B cell (primary cell): ENCODE data around the gene TNNT1. TPM values are rescaled to one million over a fixed set of nuclear protein-coding genes. Genes with fewer than 3 reads are reported as not detected.

Experiments
- ATAC-seq: fragments of 200-7000 bp; cut with Tn5 transposase; one replicate; pipeline ENCODE4 v1.10.0; 2021; ENCODE audit warnings: low read depth, mild to moderate bottlenecking, moderate number of reproducible peaks, moderate library complexity
- CTCF ChIA-PET: fragments of 350-600 bp; sonication (Branson Sonifier 250); formaldehyde crosslinking; loops from one replicate; lab custom pipeline; 2021; ENCODE audit warnings: antibody characterized with exemption, inconsistent platforms; lab: Charles Lee
- POLR2A ChIA-PET: fragments of 350-600 bp; sonication (Branson Sonifier 250); formaldehyde crosslinking; loops from one replicate; lab custom pipeline; 2021; ENCODE audit warnings: antibody characterized with exemption; lab: Charles Lee
- DNase-seq: peaks from one replicate; pipeline ENCODE4 v3.0.0; 2013
- H2AFZ ChIP-seq: 2 replicates; pipeline ENCODE4 v1.6.1; 2012; ENCODE audit warnings: mild to moderate bottlenecking, low read depth, low read length; ENCODE audit not compliant: insufficient read depth, poor library complexity, severe bottlenecking
- H3K27ac ChIP-seq, 2 donors: 1 replicate in 1 of 2; 2 replicates in 1 of 2; pipeline ENCODE4 v1.5.1; 2012 to 2013; ENCODE audit warnings: low read length in 2 of 2, mild to moderate bottlenecking in 2 of 2, moderate library complexity in 1 of 2
- H3K27me3 ChIP-seq, 4 experiments: fragments of 200-600 bp in 1 of 4; sonication (generic) in 1 of 4; replicated peaks in 1 of 4; 1 replicate in 2 of 4; 2 replicates in 2 of 4; pipeline versions ENCODE4 v1.6.1 to v1.7.0; 2013 to 2016; ENCODE audit warnings: low read length in 3 of 4, mild to moderate bottlenecking in 2 of 4, mixed read lengths in 1 of 4, moderate library complexity in 1 of 4; ENCODE audit not compliant: insufficient read depth in 4 of 4, control insufficient read depth in 3 of 4; ENCODE audit errors: control extremely low read depth in 1 of 4
- H3K36me3 ChIP-seq, 2 experiments: replicated peaks in 1 of 2; 1 replicate in 1 of 2; 2 replicates in 1 of 2; pipeline versions ENCODE4 v1.6.1 to v1.7.1; 2013; ENCODE audit warnings: low read length in 1 of 2; ENCODE audit not compliant: insufficient read depth in 2 of 2, control insufficient read depth in 1 of 2; ENCODE audit errors: control extremely low read depth in 1 of 2, extremely low read depth in 1 of 2
- H3K4me1 ChIP-seq, 2 donors: fragments of 200-600 bp in 1 of 2; sonication (generic) in 1 of 2; 1 replicate in 1 of 2; 2 replicates in 1 of 2; pipeline versions ENCODE4 v1.5.1 to v1.6.1; 2013 to 2017; ENCODE audit warnings: low read length in 2 of 2; ENCODE audit not compliant: control insufficient read depth in 2 of 2, insufficient read depth in 2 of 2
- H3K4me2 ChIP-seq: replicated peaks from 2 replicates; pipeline ENCODE3; 2012; ENCODE audit warnings: mild to moderate bottlenecking, low read depth, low read length; ENCODE audit not compliant: poor library complexity, severe bottlenecking
- H3K4me3 ChIP-seq, 5 experiments: fragments of 200-600 bp in 1 of 5; sonication (generic) in 1 of 5; 1 replicate in 3 of 5; 2 replicates in 2 of 5; pipeline versions ENCODE4 v1.5.1 to v1.7.0; 2011 to 2016; ENCODE audit warnings: low read length in 4 of 5, mild to moderate bottlenecking in 4 of 5, low read depth in 2 of 5, control low read depth in 1 of 5, moderate library complexity in 1 of 5; ENCODE audit not compliant: insufficient read depth in 1 of 5; ENCODE audit errors: control extremely low read depth in 1 of 5, extremely low read depth in 1 of 5
- H3K79me2 ChIP-seq: fragments of 200-600 bp; sonication (generic); one replicate; pipeline ENCODE4 v1.6.0; 2016; ENCODE audit warnings: low read length; ENCODE audit not compliant: control insufficient read depth, insufficient read depth
- H3K9ac ChIP-seq: fragments of 200-600 bp; sonication (generic); 2 replicates; pipeline ENCODE4 v1.6.1; 2017; ENCODE audit warnings: mild to moderate bottlenecking, low read length, moderate library complexity
- H3K9me3 ChIP-seq, 3 donors: one replicate each; pipeline versions ENCODE4 v1.6.1 to v1.7.1; 2013; ENCODE audit warnings: low read length in 2 of 3; ENCODE audit not compliant: control insufficient read depth in 2 of 3, insufficient read depth in 1 of 3; ENCODE audit errors: control extremely low read depth in 1 of 3
- H4K20me1 ChIP-seq: 2 replicates; pipeline ENCODE4 v1.6.0; 2012; ENCODE audit warnings: mild to moderate bottlenecking, low read length; ENCODE audit not compliant: insufficient read depth, control insufficient read depth, poor library complexity, severe bottlenecking
- H3K27ac Mint-ChIP-seq: one replicate; pipeline ENCODE4 v1.8.0; 2021; ENCODE audit warnings: mixed read lengths
- H3K27me3 Mint-ChIP-seq: one replicate; pipeline ENCODE4 v1.8.0; 2021; ENCODE audit warnings: mixed read lengths
- H3K4me1 Mint-ChIP-seq: one replicate; pipeline ENCODE4 v1.8.0; 2021; ENCODE audit warnings: mixed read lengths
- H3K4me3 Mint-ChIP-seq: one replicate; pipeline ENCODE4 v1.8.0; 2021; ENCODE audit warnings: mixed read lengths
- H3K9me3 Mint-ChIP-seq: one replicate; pipeline ENCODE4 v1.8.0; 2022; ENCODE audit warnings: mixed read lengths; ENCODE audit not compliant: insufficient read depth
- EZH2 ChIP-seq: IDR thresholded peaks from 2 replicates; pipeline ENCODE4 v1.6.1; 2012; ENCODE audit warnings: borderline replicate concordance, low read depth, mild to moderate bottlenecking, moderate library complexity, low read length; ENCODE audit not compliant: insufficient read depth, poor library complexity, severe bottlenecking
- WGBS: methylation state at CpG from one replicate; pipeline ENCODE4 v1.1.5; 2013; ENCODE audit warnings: missing lambda C conversion rate; ENCODE audit not compliant: insufficient coverage; 5-methylcytosine and 5-hydroxymethylcytosine counted together
- intact Hi-C: fragments of 100-400 bp; cut with micrococcal nuclease; formaldehyde crosslinking; loops from one replicate; pipeline ENCODE4 v1.10.0; 2022
- polyA plus RNA-seq: library from polyadenylated mRNA; depleted of rRNA; stranded (reverse); fragments of >200 nt; gene quantifications from 2 replicates; pipeline ENCODE4 v1.2.3, GENCODE V29; 2012
- total RNA-seq, 2 donors: library from RNA; stranded (reverse); fragments of 120-200 nt in 1 of 2; gene quantifications; 1 replicate in 1 of 2; 2 replicates in 1 of 2; pipeline versions ENCODE4 v1.2.3 to v1.2.4, GENCODE V29; 2013 to 2022
- TF ChIP-seq, protein P1 (sequence below): fragments of 200-600 bp; IDR thresholded peaks from one replicate; pipeline ENCODE4 v1.8.0; 2022; ENCODE audit warnings: antibody characterized with exemption, mild to moderate bottlenecking

TNNT1 gene
- total and polyA plus RNA-seq, 2 donors (not counting 1 experiment from before 2014, with no cell fraction given): not detected

DNA sequence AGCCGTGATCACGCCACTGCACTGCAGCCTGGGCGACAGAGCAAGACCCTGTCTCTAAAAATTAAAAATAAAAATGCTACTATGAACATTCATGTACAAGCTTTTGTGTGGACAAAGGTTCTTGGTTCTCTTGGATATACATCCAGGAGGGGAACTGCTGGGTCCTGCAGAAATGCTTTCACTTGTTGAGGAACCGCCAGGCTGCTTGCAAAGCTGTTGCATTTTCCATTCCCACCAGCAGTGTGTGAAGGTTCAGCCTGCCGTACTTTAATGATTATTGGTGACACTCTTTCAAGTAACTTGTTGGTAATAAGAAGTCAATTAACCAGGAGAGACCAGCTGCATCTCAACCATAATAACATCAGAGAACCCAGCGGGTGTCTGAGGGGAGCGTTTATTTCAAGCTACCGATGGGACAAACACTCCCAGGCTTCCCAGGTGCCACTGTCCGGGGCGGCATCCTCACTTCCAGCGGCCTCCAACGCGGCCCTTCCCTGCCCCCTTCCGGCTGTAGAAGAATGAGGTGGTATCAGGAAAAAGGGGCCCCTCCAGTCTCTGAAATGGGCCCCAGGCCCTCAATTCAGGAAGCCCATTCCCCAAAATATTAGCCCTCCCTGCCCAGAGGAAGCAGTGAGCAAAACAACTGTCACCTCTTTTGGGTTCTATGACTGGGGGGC is 16.4 kb downstream of the TNNT1 start:
- CTCF ChIA-PET: interaction anchor here (1.8 kb wide), 1 partner anchor 8 kb away, joined by 8 read pairs; no protein-coding TSS in a partner anchor
- no peaks in the 10 kb centered on the region for H3K9me3 Mint-ChIP-seq
- no peak overlapping the region for H3K4me3 Mint-ChIP-seq
- Histone ChIP-seq H3K4me2 (no peak overlapping the region), H3K9ac (no peak overlapping the region), H3K9me3 (no peaks in the 10 kb centered on the region), H3K4me3 (no peak overlapping the region), H3K4me1 (peaks cover 0 to 4% of the 10 kb centered on the region in 2 donors), H3K36me3 (no peaks in the 10 kb centered on the region), H4K20me1 (no peaks in the 10 kb centered on the region), H2AFZ (no peak overlapping the region), H3K27me3 (peaks cover 0 to 45% (median 13%) of the 10 kb centered on the region in 4 experiments), H3K27ac (no peak overlapping the region), H3K79me2 (no peaks in the 10 kb centered on the region)
- intact Hi-C loops: no loop called here
- no peak overlapping the region for H3K27ac Mint-ChIP-seq
- H3K4me1 Mint-ChIP-seq: peaks cover 6% of the 10 kb centered on the region
- POLR2A ChIA-PET: interaction anchor here (0.6 kb wide), 1 partner anchor 1038 kb away, joined by 5 read pairs; no protein-coding TSS in a partner anchor
- no peak for ATAC-seq
- 27% methylated on average over 5 of the region's 14 CpGs for WGBS
- DNase-seq: no peak
- peaks cover 35% of the 10 kb centered on the region for H3K27me3 Mint-ChIP-seq
- TF ChIP-seq, protein P1, sequence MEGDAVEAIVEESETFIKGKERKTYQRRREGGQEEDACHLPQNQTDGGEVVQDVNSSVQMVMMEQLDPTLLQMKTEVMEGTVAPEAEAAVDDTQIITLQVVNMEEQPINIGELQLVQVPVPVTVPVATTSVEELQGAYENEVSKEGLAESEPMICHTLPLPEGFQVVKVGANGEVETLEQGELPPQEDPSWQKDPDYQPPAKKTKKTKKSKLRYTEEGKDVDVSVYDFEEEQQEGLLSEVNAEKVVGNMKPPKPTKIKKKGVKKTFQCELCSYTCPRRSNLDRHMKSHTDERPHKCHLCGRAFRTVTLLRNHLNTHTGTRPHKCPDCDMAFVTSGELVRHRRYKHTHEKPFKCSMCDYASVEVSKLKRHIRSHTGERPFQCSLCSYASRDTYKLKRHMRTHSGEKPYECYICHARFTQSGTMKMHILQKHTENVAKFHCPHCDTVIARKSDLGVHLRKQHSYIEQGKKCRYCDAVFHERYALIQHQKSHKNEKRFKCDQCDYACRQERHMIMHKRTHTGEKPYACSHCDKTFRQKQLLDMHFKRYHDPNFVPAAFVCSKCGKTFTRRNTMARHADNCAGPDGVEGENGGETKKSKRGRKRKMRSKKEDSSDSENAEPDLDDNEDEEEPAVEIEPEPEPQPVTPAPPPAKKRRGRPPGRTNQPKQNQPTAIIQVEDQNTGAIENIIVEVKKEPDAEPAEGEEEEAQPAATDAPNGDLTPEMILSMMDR: no peak

GRCh38 chr19:55131421-55131820 is 17.6 kb downstream of the TNNT1 start:
- Histone ChIP-seq H2AFZ (no peak overlapping the region), H3K79me2 (no peaks in the 10 kb centered on the region), H3K36me3 (no peaks in the 10 kb centered on the region), H3K4me2 (no peak overlapping the region), H3K9ac (no peak overlapping the region), H3K27ac (no peak overlapping the region), H3K27me3 (peaks cover 0 to 35% (median 13%) of the 10 kb centered on the region in 4 experiments), H3K9me3 (no peaks in the 10 kb centered on the region), H4K20me1 (no peaks in the 10 kb centered on the region), H3K4me1 (peaks cover 0 to 4% of the 10 kb centered on the region in 2 donors), H3K4me3 (no peak overlapping the region)
- H3K4me1 Mint-ChIP-seq: peaks cover 6% of the 10 kb centered on the region
- H3K27ac Mint-ChIP-seq: no peak overlapping the region
- DNase-seq (no peak), ATAC-seq (no peak)
- intact Hi-C loops: no loop called here
- WGBS: 91% methylated on average over 12 of the region's 16 CpGs
- H3K4me3 Mint-ChIP-seq: no peak overlapping the region
- H3K9me3 Mint-ChIP-seq: no peaks in the 10 kb centered on the region
- TF ChIP-seq EZH2: no peak
- TF ChIP-seq, protein P1: no peak
- ChIA-PET POLR2A (interaction anchor here (0.7 kb wide), 1 partner anchor 247 kb away, joined by 6 read pairs; no protein-coding TSS in a partner anchor), CTCF (interaction anchor here (1.4 kb wide), 1 partner anchor 10 kb away, joined by 3 read pairs; no protein-coding TSS in a partner anchor)
- peaks cover 46% of the 10 kb centered on the region for H3K27me3 Mint-ChIP-seq
